NK-92 (cell line): Measurements from ENCODE around the gene ARPP21.
"Not testable (repeated sequence)": the region's sequence is repeated elsewhere in the genome, so short reads cannot be mapped to it uniquely, and the experiment has no call there.

ENCODE experiments used
- DNase-seq: peaks from one replicate; lab custom pipeline; 2025; ENCODE audit not compliant: unreplicated experiment; lab: John Stamatoyannopoulos, UW

The ARPP21 gene

DNA sequence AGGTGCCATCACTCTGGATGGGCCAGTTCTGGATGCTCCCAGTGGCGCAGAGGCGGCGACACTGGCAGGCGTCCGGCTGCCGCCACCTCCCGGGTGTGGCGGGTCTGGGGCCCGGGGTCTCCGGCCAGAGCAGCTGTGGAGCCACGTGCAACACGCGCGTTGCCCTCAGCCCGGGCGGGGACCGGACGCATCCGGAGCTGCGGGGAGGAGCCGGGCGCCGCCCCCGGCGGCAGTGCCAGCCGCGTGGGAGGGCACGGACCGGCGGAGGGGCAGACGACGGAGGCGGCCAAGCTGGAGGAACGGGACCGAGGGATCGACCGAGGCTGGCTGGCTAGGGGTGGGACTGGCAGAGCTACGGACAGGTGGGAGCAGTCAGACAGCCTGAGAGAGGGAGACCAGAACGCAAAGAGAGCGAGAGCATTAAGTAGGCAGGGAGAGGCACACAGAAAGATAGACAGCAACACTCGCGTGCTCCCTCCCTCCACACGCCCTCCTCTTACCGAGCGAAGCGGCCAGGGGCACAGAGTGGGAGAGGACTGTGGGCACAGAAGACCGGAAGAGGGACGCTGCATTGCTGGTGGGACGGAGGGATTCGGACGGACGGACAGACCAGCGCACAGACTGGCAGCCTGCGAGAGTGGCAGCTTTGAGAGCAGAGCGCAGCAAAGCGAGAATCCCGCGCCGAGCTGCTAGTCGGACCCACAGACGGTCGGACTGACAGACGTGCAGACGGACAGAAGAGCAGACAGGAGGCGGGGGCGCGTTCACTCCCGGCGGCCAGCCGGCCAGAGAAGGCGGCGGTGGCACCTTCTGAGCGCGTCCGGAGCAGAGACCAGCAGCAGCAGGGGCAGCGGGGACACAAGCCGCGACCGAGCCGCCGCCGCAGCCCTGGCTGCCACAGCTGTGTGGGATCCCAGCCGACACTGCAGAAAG lies at the start of gene ARPP21:
Gene ARPP21, plus strand, starts transcription at position 272 of the 933 bp plus-strand sequence. CDS start 42,227 bp downstream, outside the sequence.
- no peak for DNase-seq

DNA sequence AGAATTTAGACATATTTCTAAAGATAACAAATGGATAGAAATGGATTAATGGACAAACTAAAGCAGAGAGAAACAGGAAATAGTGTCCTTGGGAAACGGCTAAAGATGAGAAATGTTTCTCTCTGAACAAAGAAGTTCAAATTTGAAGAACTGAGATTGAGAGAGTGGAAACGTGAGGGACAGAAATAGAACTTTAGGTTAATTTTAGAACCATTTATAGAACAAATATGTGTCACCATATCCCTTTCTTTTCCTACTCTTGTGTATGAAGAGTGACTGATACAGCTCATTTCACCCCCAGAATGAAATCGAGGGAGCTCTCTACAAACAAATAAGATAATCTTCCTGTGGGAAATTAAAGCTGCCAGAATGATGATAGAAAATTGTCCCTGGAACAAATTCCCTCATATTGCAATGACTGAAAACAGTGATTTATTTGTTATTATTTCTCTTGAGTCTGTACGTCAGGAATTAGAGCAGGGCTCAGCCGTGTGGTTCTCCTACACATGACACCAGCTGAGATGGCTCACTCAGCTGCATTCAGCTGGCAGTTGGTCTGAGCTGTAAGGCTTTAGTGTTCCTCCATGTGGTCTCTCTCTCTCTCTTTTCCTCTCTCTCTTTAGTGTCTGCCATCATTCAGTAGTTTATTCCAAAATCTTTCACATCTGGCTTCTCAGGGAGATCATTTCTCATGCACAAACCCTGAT lies 46.6 kb upstream of the ARPP21 start:
- no peak for DNase-seq

DNA sequence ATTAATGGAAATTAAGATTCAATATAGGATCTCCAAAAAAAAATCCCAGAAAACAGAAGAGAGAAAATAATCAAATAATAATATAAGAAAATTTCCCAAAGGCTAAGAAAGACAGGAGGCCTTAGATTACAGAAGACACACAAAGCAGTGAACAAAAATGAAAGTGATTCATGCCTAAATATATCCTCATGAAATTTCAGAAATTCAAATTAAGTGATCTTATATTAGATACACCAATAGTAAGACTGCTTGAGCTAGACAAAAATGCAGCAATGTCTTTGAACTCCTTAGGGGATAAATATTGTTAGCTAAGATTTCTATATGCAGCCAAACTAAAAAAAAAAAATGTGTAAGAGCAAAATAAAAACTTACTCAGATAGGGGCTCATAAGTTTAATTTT lies 44.6 kb upstream of the ARPP21 start:
- DNase-seq = no peak

DNA sequence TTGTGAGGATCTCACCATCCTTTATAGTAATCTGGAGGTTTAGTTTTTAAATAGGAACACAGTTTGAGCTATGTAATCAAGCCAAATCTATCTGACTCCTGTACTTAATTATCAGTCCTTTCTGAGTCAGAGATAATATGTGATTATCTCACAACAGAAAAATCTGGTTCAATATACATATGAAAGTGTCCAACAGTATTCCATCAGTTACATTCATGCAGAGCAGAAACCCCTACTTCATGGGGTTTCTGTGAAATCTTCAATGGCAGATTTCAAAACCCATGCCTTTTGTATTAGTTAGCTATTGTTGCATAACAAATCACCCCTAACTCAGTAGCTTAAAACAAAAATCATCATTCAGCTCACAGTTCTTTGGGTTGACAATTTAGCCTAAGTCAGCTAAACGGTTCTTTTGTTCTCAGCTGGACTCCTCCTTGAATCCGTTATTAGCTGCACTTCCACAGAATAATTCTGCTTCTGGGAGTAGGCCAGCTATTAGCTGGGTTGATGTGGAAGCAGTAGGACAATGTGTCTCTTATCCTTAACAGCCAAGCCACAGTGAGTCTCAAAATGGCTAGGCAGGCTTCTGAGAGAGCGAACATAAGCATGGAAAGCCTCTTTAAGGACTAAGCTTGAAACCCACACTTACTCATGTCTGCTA lies 42.9 kb upstream of the ARPP21 start:
- DNase-seq = no peak

DNA sequence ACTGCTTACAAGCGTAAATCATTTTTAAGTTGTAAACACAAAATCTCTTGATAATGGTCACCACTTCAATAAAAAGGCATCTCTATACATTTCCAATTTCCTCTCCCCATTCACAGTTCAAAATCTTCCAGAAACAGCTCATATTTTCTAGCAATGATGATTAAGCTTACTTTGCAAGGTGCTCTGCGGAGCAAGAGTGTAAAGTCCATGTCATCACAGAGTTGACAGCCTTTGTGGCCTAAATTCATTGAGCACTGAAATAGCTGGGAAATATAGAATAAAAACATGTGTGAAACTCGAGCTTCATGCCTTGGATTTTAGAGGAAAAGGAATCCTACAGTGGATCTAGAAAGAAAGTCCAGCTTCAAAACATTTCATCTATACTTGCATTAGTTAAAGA lies 41.8 kb upstream of the ARPP21 start:
- no peak for DNase-seq

DNA sequence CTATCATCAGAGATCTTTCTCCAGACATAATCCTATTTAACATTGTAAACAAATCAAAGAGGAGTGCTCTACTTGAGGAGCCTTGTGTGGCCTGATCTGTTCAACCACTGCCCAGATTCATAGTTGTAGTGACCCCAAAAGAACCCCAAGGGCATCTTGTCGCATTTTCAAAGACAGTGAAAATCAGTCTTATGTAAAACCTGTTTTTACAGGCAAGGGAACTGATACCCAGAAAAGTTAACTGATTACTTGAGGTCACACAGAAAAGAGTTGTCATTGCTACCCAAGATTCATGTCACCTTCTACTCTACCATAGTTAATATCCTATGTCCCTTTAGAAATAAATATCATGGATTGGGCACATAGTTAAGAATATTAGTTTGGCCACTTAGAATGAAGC lies 40.5 kb upstream of the ARPP21 start:
- DNase-seq = no peak

DNA sequence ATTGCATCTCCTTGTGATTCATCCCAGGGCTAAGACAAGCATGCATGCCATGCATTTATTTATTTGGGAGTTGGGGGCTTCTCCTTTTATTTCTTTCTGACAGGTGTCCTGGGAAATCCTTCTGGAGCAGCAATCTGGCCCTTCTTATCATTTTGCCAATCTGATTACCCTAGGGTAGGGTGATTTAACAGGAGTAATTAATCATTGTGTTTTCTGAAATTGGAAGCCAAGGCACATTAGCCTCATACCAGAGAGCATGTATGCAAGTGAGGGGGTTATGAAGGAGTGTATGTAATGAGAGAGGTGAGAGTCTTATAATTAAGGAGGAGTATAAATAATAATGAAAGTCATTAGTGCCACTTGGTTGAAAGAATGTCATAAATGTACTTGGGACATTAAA lies 37.4 kb upstream of the ARPP21 start:
- DNase-seq = no peak

DNA sequence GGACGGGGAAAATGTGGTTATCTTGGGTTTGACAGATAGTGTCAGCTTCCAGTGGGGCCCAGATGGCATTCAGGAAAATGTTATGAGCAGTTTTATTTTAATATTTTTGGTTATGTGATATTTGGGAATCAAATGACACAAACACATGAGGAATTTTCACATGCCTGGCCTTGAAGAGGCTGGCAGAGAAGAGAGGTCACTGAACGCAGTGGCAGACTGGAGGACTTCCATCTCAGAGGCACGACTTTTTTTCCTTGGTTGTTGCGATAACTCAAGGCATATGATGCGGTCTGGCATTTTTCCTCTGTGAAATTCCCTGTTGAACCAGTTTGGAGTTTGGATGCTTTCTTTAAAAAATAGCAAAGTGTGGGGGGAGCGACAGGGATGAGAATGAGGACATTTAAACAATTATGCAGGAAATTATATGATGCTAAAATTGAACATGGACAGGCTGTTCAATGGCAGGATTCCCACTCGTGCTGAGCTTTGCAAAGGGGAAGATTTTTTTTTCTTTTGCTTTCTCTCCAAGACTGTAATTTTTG lies 36.9 kb upstream of the ARPP21 start:
- no peak for DNase-seq

DNA sequence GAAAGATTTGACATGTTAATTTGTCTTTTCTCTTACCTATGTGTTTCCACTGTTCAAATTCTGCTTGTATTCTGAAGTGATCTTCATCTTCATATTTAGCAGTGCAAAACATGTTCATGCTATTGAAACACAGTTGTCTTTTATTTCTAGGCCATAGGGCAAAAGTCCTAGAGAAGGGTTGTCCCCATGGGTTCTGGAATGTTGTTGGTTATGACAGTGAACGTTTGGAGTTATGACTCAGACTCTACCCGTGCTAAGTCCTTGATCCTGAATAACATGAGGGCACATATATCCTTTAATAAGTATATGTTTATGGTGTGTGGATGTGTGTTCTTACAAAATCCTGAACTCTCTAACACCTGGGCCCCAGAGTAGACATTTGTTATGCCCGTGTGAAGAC lies 23.0 kb upstream of the ARPP21 start:
- DNase-seq = no peak

DNA sequence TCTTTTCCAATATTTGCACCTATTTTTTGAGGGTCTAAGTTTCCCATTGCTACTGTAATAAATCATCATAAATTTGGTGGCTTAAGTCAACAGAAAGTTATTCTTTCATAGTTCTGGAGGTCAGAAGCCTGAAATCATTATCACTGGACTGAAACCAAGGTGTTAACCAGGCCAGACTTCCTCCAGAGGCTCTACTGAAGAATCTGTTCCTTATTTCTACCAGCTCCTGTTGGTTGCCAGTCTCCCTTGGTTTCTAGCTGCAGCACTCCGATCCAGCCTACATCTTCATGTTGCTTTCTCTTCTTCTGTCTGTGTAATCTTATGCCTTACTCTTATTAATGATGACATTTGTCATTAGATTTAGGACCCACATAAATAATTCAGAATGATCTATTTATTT lies 22.0 kb upstream of the ARPP21 start:
- DNase-seq = no peak

DNA sequence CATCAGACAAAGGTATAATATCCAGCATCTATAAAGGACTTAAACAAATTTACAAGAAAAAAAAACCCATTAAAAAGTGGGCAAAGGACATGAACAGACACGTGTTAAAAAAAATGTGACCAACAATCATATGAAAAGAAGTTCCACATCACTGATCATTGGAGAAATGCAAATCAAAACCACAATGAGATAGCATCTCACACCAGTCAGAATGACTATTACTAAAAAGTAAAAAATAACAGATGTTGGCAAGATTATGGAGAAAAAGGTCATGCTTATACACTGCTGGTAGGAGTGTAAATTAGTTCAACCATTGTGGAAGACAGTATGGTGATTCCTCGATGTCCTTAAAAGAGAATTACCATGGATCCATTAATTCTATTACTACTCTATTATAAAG lies 19.1 kb upstream of the ARPP21 start:
- DNase-seq = not testable (repeated sequence)

DNA sequence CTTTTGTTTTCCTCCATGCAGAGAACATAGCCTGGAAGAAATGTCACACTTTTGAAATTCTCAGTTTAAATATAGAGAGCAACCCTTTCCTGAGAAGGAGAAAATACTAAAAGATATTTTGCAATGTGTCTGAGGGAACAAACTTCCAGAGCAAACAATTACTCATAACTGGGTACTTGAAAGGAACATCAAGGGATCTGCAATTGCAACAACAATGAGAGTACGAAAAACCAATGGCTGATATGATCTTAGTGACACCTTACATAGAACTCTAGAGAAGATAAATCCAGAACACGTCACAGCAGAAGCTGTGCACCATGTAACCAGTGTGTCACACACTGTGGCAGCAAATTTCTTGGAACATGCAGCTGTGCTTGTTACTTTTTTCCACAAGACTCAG lies 14.6 kb upstream of the ARPP21 start:
- DNase-seq = no peak

DNA sequence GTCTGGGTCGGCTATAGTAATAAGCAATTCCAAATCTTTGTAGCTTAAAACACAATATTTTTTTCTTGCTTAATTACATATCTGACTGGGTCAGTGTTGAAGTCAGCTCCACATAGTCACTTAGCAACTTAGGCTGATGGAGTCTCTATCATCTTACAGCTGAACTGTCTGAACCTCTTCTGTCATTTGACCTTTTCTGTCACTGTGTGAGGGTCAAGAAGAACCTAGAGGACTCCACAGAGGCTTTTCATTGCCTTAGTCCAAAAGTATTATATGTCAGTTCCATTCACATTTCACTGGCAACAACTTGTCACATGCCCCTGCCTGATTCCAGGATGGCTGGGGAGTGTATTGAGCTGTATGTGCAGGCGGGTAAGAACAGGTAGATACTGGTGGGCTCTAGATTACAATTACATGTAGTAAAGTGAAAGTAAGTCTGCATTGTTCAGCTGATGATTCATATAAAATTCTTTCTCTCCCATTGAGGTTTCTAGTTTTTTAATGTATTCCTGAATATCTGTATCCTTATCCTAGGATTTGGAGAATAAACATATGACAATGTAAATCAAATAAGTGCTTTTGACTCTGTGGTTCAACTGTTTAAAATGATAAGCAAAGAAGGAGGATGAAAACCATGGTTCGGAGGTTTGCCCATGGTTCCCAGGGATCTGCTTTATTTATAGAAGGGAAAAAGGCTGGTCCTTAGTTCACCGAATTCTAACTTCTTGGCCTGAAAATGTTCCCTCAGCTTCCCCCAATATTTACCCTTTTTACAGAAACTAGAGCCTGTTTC lies 5.8 kb upstream of the ARPP21 start:
- no peak for DNase-seq

DNA sequence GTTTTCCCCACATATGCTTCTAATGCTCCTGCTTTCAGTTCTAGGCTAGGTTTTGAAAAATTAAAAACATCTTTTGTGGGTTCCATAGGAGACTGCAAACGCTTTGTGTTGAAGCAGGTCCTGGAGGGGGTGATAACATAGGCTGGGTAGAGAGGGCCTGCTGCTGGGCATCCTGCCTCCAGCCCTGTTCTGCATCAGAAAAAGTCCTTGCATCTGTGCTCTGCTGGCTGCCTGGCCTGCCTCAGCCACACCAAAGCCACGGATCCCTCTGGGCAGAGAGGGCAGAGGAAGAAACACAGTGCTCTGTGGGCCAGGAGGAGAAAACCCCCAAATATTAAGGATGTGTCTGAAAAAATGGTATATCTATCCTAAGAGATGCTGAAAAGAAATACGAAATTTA lies 3.9 kb upstream of the ARPP21 start:
- DNase-seq = no peak

DNA sequence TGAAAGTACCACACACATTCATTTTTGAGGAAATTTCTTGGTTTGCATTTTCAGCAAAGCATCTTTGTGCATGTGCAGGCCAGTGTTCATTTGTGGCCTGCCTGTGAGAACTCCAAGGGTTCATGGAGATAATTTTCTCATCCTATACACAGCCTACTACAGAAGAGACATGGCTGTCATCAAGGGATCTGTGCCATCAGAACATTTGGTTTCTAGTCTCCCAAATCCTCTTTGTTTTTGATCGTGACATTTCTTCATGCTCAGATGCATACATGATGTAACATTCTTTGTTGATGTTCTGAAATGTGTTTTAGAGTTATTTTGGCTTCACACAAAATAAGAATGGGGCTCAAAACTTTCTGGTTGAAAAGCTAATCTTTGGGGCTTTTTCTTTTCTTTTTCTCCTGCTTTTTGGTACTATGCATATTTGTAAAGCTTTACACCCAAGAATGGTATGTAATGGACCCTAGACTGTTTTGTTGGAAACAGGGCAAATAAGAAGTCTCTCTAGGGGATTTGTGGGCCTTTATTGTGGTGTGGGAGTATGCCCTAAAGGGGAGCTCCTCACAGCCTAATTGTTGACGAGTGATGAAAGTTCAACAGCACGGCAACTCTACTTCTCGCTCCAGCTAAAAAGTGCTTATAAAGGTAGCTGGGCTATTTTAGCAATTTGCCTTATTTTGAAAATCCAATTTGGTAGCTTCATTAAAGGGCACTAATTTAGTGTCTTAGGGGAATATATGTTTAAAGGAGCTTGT lies 3.2 kb upstream of the ARPP21 start:
- DNase-seq = no peak

DNA sequence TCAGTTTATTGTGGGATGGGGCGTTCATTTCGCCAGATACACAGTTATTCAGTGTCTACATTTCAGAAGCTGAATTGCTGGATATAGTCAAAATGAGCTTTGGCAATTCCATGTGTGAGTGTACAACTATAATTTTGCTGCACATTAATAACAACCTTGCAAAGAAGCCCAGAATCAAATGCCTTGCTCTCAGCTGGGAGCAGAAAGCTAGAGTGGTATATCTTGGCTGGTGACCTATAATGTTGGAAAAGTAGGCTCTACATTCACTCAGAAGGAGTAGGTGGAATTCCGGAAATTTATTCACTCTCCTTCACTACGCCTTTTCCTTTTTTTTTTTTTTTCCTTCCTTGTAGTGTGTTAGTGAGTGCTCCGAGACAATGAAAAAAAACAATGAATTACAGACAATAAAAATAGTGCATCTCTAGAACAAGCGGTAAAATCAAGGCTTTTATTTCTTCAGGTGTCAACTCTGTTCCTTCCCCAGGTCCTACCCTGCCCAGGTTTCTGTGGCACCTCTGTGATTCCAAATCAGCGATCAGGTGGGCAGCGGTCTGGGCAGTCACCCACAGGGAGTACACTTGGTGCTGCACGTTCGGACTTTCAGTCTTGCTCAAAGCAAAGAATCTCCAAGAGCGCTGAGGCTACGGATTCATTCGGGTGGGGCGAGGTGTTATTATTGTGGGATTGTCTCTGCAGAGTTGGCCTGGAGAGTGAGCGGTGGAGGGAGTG lies 910 bp upstream of the ARPP21 start:
- no peak for DNase-seq

DNA sequence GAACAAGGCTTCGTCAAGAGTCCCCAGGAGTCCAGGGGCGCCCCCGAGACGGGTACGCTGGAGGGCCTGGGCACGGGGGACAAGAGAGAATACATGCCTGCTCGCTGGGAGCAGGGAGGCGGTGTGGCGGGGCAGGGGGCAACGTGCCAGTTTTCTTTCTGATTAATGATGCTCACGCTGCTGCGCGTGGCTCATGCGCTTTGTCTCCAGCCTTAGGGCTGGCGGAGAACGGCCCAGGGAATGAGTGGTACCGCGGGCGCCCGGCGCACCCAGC lies 408 bp upstream of the ARPP21 start:
- DNase-seq = no peak

DNA sequence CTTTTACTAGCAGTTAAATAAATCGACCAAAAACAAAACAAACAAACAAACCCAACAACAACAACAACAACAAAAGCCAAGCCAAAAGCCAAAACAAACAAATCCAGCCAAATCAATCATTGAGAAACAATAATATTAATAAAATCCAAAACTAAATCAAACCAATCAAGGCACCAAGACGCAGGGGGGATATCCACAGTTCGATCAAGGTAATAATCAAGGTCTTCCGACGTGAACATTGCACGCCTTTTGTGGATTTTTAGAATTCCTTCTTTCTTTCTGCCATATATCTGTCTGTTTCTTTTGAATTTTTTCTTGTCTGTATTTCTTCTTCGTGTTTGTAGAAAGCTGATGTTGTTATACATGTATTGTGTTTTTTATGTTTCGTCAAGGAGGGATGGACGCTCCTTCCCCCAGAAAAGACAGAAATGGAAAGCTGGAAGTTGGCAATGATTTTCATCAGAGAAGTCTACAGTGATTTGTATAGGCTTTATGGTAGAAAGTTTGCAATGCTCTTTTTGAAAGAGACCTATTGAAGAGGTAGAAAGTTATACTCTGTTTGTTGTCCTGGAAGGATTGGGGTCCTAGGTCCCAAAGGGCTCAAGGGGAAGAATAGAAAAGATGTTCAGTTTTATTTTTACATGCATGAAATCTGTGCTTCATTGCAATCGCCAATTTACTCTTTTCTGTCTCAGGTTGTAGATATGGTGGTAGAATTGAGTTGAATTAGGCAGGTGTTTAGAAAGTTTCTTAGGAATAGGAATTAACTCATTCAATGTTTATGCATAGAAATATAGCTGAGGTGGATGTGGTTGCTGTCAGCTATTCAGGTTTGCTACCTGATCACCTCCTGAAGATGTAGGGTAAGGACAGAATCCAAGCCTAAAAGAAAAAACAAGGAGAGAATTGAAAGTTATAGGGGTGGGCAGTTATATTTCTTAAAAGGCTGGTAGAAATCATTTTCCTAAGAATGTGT lies 1.2 kb downstream of the ARPP21 start:
- no peak for DNase-seq
